Loucy (cell line): ENCODE data around the gene UNK.

ENCODE experiments used
- H2AFZ ChIP-seq: fragments of 200-600 bp; sonication (generic); 2 replicates; pipeline ENCODE4 v1.6.0; 2016; ENCODE audit warnings: antibody characterized with exemption, mild to moderate bottlenecking, low read length, moderate library complexity
- H3F3A ChIP-seq: fragments of 200-600 bp; 2 replicates; pipeline ENCODE4 v1.6.0; 2016; ENCODE audit warnings: antibody characterized with exemption, low read depth, mild to moderate bottlenecking
- H3K27me3 ChIP-seq: fragments of 200-600 bp; sonication (generic); 2 replicates; pipeline ENCODE4 v1.6.1; 2014; ENCODE audit warnings: low read length, mild to moderate bottlenecking; ENCODE audit not compliant: insufficient read depth, poor library complexity, severe bottlenecking
- H3K36me3 ChIP-seq: fragments of 200-600 bp; sonication (generic); 2 replicates; pipeline ENCODE4 v1.6.1; 2016; ENCODE audit warnings: low read length; ENCODE audit not compliant: insufficient read depth
- H3K4me1 ChIP-seq: fragments of 200-600 bp; sonication (generic); 2 replicates; pipeline ENCODE4 v1.5.1; 2014; ENCODE audit warnings: low read length, mild to moderate bottlenecking; ENCODE audit not compliant: insufficient read depth, poor library complexity, severe bottlenecking
- H3K4me2 ChIP-seq: fragments of 200-600 bp; sonication (generic); 2 replicates; pipeline ENCODE4 v1.6.0; 2014; ENCODE audit warnings: antibody characterized with exemption, low read length, low read depth, mild to moderate bottlenecking; ENCODE audit not compliant: poor library complexity, severe bottlenecking
- H3K4me3 ChIP-seq: fragments of 200-600 bp; sonication (generic); 2 replicates; pipeline ENCODE4 v1.5.1; 2014; ENCODE audit warnings: low read length, mild to moderate bottlenecking, mixed read lengths; ENCODE audit not compliant: poor library complexity, severe bottlenecking
- H3K79me2 ChIP-seq: fragments of 200-600 bp; sonication (generic); 2 replicates; pipeline ENCODE4 v1.6.1; 2014; ENCODE audit warnings: low read length; ENCODE audit not compliant: insufficient read depth
- H3K9ac ChIP-seq: fragments of 200-600 bp; sonication (generic); 2 replicates; pipeline ENCODE4 v1.6.0; 2014; ENCODE audit warnings: mild to moderate bottlenecking, low read depth, low read length, moderate library complexity; ENCODE audit not compliant: poor library complexity, severe bottlenecking
- H3K9me2 ChIP-seq: fragments of 200-600 bp; sonication (generic); replicated peaks from 2 replicates; pipeline ENCODE4 v1.6.1; 2016; ENCODE audit warnings: low read depth, low read length, mixed read lengths
- H3K9me3 ChIP-seq: fragments of 200-600 bp; sonication (generic); 2 replicates; pipeline ENCODE4 v1.6.1; 2014; ENCODE audit warnings: mild to moderate bottlenecking, antibody characterized with exemption, low read length, low read depth; ENCODE audit not compliant: insufficient read depth
- H4K20me1 ChIP-seq: fragments of 200-600 bp; sonication (generic); 2 replicates; pipeline ENCODE4 v1.6.0; 2014; ENCODE audit warnings: antibody characterized with exemption, low read length, mild to moderate bottlenecking; ENCODE audit not compliant: insufficient read depth, poor library complexity, severe bottlenecking
- CTCF ChIP-seq: fragments of 200-600 bp; sonication (generic); conservative IDR thresholded peaks from 2 replicates; pipeline ENCODE4 v1.5.1; 2014; ENCODE audit warnings: mild to moderate bottlenecking, antibody characterized with exemption, low read length
- EZH2phosphoT487 ChIP-seq: fragments of 200-600 bp; IDR thresholded peaks from 2 replicates; pipeline ENCODE4 v1.6.1; 2018; ENCODE audit warnings: antibody characterized with exemption, mild to moderate bottlenecking, moderate library complexity, borderline replicate concordance

UNK gene

GRCh38 chr17:75825748-75826370, 41.3 kb downstream of the UNK start:
- TF ChIP-seq EZH2phosphoT487 (no peak), CTCF (no peak)
- peaks cover 10% of the 10 kb centered on the region for H4K20me1 ChIP-seq
- H2AFZ ChIP-seq, result no peak overlapping the region
- H3K27me3 ChIP-seq, result no peaks in the 10 kb centered on the region
- H3K9me3 ChIP-seq, result no peaks in the 10 kb centered on the region
- H3K4me3 ChIP-seq, result no peak overlapping the region
- H3K4me2 ChIP-seq, result no peak overlapping the region
- H3F3A ChIP-seq, result no peaks in the 10 kb centered on the region
- peaks cover 4% of the 10 kb centered on the region; the same call in 1 of the 2 replicates for H3K79me2 ChIP-seq
- H3K4me1 ChIP-seq, result peaks cover 5% of the 10 kb centered on the region
- no peak overlapping the region for H3K9ac ChIP-seq
- H3K9me2 ChIP-seq, result no peaks in the 10 kb centered on the region
- H3K36me3 ChIP-seq, result peaks cover 61% of the 10 kb centered on the region; the same call in 1 of the 2 replicates

- Histone ChIP-seq H3K36me3 (peaks cover 55% of the 10 kb centered on the region; the same call in 1 of the 2 replicates), H3K9me3 (no peaks in the 10 kb centered on the region), H3K9me2 (no peaks in the 10 kb centered on the region), H3F3A (no peaks in the 10 kb centered on the region), H4K20me1 (peaks cover 11% of the 10 kb centered on the region), H3K27me3 (no peaks in the 10 kb centered on the region), H3K79me2 (peaks cover 4% of the 10 kb centered on the region; the same call in 1 of the 2 replicates), H3K4me1 (peaks cover 5% of the 10 kb centered on the region), H3K4me3 (no peak overlapping the region), H3K4me2 (no peak overlapping the region), H2AFZ (no peak overlapping the region), H3K9ac (peak overlapping the region; percentile 35)
- no peak for TF ChIP-seq EZH2phosphoT487
- TF ChIP-seq CTCF, result no peak
Measured at GRCh38 chr17:75826561-75827307, 42.1 kb downstream of the UNK start.

GRCh38 chr17:75827308-75828075, 42.9 kb downstream of the UNK start:
- H3K4me1 ChIP-seq, result peaks cover 9% of the 10 kb centered on the region
- H2AFZ ChIP-seq, result no peak overlapping the region
- H3K27me3 ChIP-seq, result no peaks in the 10 kb centered on the region
- peaks cover 4% of the 10 kb centered on the region; the same call in 1 of the 2 replicates for H3K79me2 ChIP-seq
- TF ChIP-seq EZH2phosphoT487 (no peak), CTCF (peak; percentile 64)
- no peaks in the 10 kb centered on the region for H3K9me3 ChIP-seq
- H3K4me3 ChIP-seq, result no peak overlapping the region
- peaks cover 16% of the 10 kb centered on the region for H4K20me1 ChIP-seq
- peak overlapping the region; percentile 35 for H3K9ac ChIP-seq
- H3F3A ChIP-seq, result no peaks in the 10 kb centered on the region
- H3K9me2 ChIP-seq, result no peaks in the 10 kb centered on the region
- H3K36me3 ChIP-seq, result peaks cover 48% of the 10 kb centered on the region; the same call in 1 of the 2 replicates
- no peak overlapping the region for H3K4me2 ChIP-seq
